HG02884 (cell line): ENCODE measurements around the gene TXNDC16.

Source experiments
- ATAC-seq: cut with Tn5 transposase; IDR thresholded peaks from one replicate; pipeline ENCODE4 v1.9.1; 2021; ENCODE audit warnings: mild to moderate bottlenecking, moderate library complexity; ENCODE audit not compliant: unreplicated experiment

TXNDC16 gene

GRCh38 chr14:52397844-52398243 is 154.5 kb downstream of the TXNDC16 start:
- ATAC-seq = no peak

- ATAC-seq = no peak
Measured at GRCh38 chr14:52395728-52396127, 156.6 kb downstream of the TXNDC16 start.

GRCh38 chr14:52391881-52392615 is 160.3 kb downstream of the TXNDC16 start:
- no peak for ATAC-seq
